Activated CD8-positive, alpha-beta memory T cell treated with anti-CD3 and anti-CD28 coated beads for 36 hours (primary cell): Measurements from ENCODE around the gene CHD2. TPM values are rescaled to one million over a fixed set of nuclear protein-coding genes. Genes with fewer than 3 reads are reported as not detected.

ENCODE experiments used
- CTCF ChIA-PET: fragments of 350-600 bp; sonication (Branson Sonifier 250); formaldehyde crosslinking; loops from one replicate; lab custom pipeline; 2021; ENCODE audit warnings: antibody characterized with exemption; lab: Charles Lee
- POLR2A ChIA-PET: fragments of 350-600 bp; sonication (Branson Sonifier 250); formaldehyde crosslinking; loops from one replicate; lab custom pipeline; 2021; ENCODE audit warnings: antibody characterized with exemption; lab: Charles Lee
- total RNA-seq, 2 experiments: library from RNA; stranded (reverse); gene quantifications; one replicate each; pipeline ENCODE4 v1.2.3, GENCODE V29; 2021

Gene CHD2
- total RNA-seq, 2 experiments from 2014 or later, result 90.6 to 92.3 TPM

DNA sequence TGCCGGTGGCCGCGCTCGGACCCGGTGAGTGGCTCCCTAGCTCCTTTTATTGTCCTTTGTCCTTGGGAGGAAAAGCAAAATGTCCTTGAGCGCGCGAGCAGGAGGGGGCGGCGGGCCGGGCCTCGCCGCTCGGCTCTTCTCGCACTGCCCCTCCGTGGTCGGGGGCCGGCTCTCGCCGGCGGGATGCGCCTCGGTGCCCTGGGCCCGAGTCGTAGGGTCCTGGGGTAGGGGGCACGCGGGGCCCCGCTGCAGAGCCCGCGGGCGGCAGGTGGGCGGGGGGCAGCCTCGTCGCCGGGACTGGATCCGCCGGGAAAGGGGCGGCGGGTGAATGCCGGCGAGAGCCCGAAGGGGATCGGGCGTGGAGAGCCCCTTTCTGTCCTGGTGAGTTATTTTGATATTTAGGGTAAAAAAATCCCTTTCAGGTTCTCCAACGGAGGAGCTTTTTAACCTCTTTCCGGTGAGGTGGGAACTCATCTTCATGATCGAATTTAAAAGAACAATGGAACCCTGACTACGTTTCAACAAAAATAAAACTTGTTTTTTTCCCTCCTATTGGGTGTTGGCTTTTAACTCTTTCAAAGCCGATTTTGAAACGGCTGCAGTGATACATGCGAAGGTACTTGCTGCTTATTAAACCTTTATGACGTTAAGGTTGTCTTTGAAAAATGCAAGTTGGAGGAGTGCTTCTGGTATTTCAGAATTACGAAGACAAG is 16.8 kb upstream of the CHD2 start:
- ChIA-PET CTCF (interaction anchor here (0.9 to 3.6 kb wide), 7 partner anchors 11 to 1423 kb away, joined by 3 to 31 read pairs (median 19); partner anchors contain the start of gene CHD2), POLR2A (interaction anchor here (0.6 to 5.8 kb wide), 15 partner anchors 8 to 97 kb away, joined by 3 to 226 read pairs (median 8); partner anchors contain the start of gene CHD2)

DNA sequence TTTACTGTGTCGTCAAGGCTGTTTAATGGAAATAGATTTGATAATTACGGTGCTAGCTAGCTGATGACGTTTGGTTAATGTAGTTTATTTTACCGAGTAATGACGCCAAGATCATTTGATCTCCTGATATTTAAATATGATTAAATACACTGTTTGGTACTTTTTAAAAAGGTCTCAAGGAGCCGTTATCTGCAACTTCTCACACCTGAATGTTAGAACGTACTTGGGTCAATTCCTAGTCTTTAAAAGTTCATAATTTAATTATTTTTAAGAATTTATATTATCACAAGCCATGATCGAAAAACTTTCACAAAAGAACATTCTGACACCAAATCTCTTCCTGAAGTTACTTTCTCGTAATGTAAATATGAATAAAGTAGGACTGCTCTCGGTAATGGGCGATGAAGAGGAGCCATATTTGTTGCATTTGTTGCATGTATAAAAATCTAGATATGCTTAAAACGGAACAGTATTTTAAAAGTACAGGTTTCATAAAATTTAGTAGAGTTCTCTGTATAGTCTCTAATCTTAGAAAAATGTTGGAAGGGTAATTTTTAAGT is 16.2 kb upstream of the CHD2 start:
- CTCF ChIA-PET, result interaction anchor here (1.3 to 3.6 kb wide), 6 partner anchors 18 to 75 kb away, joined by 6 to 31 read pairs (median 20); partner anchors contain the start of gene CHD2
- POLR2A ChIA-PET, result interaction anchor here (1.9 to 5.8 kb wide), 7 partner anchors 8 to 80 kb away, joined by 5 to 226 read pairs (median 35); partner anchors contain the start of gene CHD2

DNA sequence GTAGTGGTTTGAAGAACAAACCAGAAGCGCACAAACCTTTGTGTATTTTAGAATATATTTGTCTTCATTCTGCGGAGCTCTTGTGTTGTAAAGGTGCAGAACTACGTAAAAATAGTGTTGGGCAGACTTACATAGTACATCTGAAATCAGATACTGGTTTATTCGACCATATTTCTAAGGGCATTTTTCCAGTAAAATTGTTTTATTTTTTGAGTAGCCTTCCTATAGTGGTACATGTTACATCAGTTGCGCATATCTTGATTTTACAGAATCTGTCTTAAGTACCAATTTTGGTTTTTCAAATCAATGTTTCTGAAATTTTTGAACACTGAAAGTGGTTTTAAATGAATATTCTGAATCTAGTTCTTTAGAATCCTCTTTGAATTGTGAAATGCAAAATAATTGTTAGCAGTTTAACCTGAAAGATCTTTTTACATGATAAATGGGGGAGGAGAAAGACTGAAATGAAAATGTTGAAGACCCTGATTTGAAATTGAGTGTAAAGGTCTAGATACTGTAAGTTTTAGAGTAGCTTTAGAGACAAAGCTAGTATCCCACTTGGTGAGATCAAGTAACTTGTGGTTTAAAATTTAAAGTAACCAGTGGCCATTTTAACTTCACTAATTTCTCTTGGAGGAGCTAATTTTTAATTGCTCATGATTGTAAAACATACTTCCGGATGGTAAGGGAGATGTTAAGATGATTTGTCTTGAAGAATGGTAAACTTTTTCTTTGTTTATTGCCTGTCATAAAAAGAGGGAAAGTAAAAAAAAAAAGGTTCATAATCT is 15.5 kb upstream of the CHD2 start:
- ChIA-PET CTCF (interaction anchor here (0.8 to 3.6 kb wide), 7 partner anchors 16 to 75 kb away, joined by 3 to 31 read pairs (median 11); partner anchors contain the start of gene CHD2), POLR2A (interaction anchor here (0.7 to 5.8 kb wide), 6 partner anchors 10 to 87 kb away, joined by 3 to 226 read pairs (median 60); partner anchors contain the start of gene CHD2)

DNA sequence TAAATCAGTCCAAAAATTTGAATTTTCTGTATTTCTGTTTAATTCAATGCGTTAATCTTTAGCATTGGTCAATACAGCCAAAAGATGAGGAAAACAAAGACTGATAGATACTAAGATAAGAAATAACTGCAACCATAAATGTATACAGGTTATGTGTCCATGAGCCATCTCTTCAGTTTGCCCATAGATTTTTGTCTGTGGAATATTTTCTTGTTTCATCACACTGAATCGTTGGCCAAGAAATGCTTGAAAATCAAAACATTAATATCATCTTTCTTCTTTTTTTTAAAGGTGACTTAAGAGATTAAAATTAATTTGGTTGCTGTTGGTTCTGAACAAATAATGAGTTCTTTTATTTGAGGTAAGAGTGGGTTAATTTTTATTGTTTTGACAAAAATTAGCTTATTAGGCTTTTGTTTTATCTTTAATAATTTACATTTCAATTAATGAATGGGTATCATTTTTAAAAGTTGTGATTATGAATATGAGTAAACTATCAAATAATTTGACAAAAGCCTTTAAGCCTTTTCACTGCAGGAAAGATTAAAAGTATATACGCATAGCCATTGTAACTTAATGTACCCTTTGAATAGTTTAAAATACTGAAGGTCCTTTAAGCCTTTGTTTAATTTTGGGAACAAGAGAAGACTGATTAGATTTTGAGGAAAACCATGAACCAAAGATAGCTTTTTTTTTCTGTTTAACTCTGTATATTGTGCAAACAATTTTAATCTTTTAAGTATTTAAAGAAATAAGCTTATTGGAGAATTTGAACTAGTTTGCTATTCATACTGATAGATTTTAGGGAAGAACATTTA is 14.7 kb upstream of the CHD2 start:
- ChIA-PET CTCF (interaction anchor here (0.8 to 3.6 kb wide), 6 partner anchors 15 to 76 kb away, joined by 3 to 23 read pairs (median 8); partner anchors contain the start of gene CHD2), POLR2A (interaction anchor here (0.7 to 5.8 kb wide), 7 partner anchors 9 to 88 kb away, joined by 3 to 226 read pairs (median 35); partner anchors contain the start of gene CHD2)

DNA sequence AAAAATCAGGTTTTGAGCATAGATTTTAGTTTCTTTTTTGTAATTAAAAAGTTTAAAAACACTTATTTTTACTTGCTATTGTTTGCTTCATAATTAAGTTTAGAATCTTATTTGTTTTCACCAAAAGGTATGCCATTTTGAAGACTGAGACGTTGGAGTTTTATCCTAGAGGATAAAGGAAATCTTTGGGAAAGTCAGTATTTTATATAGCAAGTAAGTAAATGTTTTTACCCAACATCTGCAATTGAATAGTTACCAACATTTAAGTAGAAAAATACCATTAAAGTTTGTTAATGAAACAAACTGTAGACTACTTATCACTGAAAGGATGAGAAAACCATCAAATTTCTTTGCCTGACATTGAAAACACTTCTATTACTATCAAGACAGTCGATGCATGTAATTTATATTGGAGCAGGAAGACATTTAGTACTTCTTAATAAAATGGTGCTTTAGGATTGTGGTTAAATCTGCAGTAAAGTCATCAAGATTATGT is 14.0 kb upstream of the CHD2 start:
- CTCF ChIA-PET, result interaction anchor here (2.2 kb wide), 1 partner anchor 77 kb away, joined by 11 read pairs; no protein-coding TSS in a partner anchor
- POLR2A ChIA-PET, result interaction anchor here (0.9 to 5.6 kb wide), 6 partner anchors 9 to 76 kb away, joined by 3 to 226 read pairs (median 48); partner anchors contain the start of gene CHD2

DNA sequence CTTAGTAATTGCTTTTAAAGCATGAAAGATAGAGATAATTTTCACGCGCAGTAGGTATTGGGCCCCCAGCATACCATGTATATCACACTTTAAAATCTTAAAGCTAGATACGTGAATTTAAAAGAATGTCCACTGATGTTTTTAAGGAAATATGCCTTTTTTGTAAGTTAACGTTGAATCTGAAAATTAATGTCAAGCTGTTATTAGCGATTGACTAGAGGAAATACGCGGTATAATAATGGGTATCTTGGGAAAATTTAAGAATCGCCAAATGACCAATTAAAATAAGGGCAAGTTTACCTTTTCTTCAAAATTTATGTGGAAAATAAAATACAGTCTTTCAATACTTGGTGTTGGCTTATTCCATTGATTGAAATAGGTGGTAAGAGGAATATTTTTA is 13.3 kb upstream of the CHD2 start:
- CTCF ChIA-PET, result interaction anchor here (0.9 kb wide), 1 partner anchor 77 kb away, joined by 8 read pairs; no protein-coding TSS in a partner anchor
- POLR2A ChIA-PET, result interaction anchor here (1.0 to 3.7 kb wide), 2 partner anchors 15 to 77 kb away, joined by 7 to 60 read pairs; partner anchors contain the start of gene CHD2

DNA sequence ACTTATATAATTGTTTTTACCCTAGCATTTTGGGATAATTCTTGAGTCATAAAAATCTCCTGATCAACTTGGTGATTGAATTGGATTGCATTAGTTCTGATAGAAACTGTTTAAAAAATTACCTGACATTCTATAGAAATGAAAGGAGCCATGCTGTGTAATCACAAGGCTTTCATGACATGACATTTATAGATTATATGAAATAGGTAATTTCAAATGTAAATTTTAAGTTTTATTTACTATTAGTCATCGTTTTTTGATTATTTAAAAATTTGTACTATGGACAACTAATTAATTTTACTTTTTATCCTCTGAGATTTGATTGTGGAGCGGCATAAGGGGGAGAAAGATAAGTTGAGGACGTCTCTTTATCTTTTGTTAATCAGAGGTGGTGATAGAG is 12.3 kb upstream of the CHD2 start:
- ChIA-PET POLR2A (interaction anchor here (0.6 to 3.7 kb wide), 3 partner anchors 14 to 56 kb away, joined by 6 to 60 read pairs (median 11); partner anchors contain the start of gene CHD2), CTCF (interaction anchor here (0.6 to 2.6 kb wide), 3 partner anchors 12 to 817 kb away, joined by 3 to 9 read pairs (median 3); partner anchors contain the start of gene CHD2)

DNA sequence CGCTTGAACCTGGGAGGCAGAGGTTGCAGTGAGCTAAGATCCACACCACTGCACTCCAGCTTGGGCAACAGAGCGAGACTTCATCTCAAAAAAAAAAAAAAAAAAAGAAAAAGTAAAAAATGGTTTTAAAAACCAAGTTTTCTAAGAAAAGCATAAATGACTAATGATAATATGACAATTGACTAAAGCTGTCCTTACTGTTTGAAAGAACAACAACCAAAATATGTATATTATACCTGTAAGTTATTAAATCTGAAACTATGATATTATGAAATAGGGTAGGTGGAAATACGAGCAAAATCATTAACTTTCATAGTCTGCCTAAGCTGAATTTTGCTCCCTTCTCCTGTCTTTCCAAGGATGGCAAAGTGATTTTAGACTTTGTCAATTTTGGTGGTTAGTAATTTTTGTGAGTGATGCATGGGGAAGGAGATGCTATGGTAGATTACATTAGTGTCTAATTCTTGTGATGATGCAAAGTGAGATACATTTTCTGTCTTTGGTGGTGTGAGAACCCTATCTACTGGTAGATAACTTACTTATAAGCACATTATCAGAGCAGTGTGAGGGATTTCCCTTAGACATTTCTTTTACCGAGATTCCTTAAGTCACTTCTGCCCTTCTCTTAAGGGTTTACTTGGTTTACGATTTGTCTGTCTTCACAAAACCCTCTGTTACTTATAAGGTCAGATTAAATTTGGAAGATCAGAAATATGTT is 10.6 kb upstream of the CHD2 start:
- CTCF ChIA-PET, result interaction anchor here (0.6 to 2.6 kb wide), 5 partner anchors 11 to 80 kb away, joined by 4 to 11 read pairs (median 5); partner anchors contain the start of gene CHD2
- POLR2A ChIA-PET, result interaction anchor here (0.7 to 3.7 kb wide), 6 partner anchors 12 to 81 kb away, joined by 3 to 60 read pairs (median 7); partner anchors contain the start of gene CHD2

DNA sequence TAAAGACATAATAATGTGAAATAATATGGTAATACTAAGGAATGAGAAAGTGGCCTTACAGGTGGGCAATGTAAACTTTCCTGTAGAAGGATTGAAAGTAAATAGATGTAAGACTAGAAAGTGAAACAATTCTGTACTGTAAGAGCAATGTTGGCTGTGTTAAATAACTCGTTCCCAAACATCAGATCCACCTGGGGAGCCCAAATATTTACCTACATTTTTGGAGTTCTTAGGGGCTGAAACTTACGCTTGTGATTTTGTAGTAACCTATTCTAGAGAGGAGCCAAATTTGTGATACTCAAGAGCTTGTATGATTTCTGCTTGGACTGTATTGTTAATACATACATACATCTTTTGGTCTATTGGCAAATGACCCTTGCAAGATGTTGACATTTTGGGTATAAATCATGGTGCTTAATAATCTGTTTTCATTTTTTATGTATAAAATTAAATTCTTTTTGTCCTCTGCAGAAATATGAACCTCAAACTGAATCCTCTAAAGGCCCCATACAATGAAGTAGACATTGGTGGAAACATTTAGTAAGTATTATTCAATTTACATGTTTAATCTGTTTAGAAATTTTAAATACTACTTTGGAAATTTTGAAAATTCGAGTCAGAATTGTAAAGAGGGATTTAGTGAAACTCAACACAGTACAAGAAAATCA is 8.5 kb upstream of the CHD2 start:
- ChIA-PET POLR2A (interaction anchor here (1.2 kb wide), 1 partner anchor 9 kb away, joined by 5 read pairs; no protein-coding TSS in a partner anchor), CTCF (interaction anchor here (1.6 kb wide), 1 partner anchor 26 kb away, joined by 3 read pairs; no protein-coding TSS in a partner anchor)

DNA sequence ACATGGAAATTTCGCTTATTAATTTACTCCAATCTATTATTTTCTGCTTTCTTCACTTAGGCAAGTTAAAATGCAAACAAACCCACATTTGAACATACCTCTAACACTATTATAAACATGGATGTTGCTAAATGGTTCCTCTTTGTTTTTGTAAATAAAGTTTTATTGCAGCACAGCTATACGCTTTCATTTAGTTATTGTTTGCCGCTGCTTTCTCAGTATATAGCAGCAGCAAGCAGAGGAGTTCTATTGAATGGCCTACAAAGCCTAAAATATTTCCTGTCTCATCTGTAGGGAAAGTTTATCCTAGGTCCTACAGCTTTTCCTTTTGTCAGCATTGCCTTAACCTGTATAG is 7.9 kb upstream of the CHD2 start:
- ChIA-PET CTCF (interaction anchor here (1.6 kb wide), 1 partner anchor 26 kb away, joined by 3 read pairs; no protein-coding TSS in a partner anchor), POLR2A (interaction anchor here (1.2 kb wide), 1 partner anchor 9 kb away, joined by 5 read pairs; no protein-coding TSS in a partner anchor)

DNA sequence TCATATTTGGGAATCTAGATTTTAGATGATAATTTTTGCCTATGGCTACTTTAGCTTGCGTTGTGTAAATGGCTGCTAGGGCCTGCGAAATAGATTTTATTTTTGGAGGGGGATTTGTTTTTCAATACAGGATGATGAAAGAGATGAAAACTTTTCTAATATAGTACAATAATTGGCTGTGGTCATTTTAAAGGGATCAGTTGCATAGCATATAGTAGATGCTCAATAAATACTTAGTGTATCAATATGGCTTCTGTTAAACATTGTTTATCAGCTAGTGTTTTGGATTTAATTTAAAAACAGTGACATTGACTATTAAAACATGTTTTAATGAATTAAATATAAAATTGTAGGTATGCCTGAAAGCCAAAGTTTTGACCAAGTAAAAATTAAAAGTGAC is 6.9 kb upstream of the CHD2 start:
- ChIA-PET CTCF (interaction anchor here (1.4 to 1.6 kb wide), 2 partner anchors 11 to 25 kb away, joined by 3 read pairs; no protein-coding TSS in a partner anchor), POLR2A (interaction anchor here (1.1 to 2.0 kb wide), 2 partner anchors 14 to 23 kb away, joined by 3 to 26 read pairs; no protein-coding TSS in a partner anchor)

DNA sequence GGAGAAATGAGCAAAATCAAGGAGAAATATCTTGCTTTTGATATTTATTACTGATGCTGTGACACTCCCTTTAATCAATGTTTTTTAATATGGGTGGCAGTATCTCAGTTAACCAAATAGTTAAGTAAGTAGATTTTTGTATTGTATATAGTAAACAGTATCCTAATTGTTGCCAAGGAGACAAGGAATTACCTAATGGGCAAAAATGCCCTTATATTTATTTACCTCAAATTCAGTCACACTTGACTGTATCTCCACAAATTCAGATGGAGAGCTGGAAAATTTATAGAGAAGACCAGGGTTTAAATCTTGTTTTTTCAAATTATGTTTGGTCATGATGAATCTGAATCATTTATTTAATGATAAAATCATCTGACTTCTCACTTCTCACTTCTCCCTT is 3.6 kb upstream of the CHD2 start:
- ChIA-PET POLR2A (interaction anchor here (0.8 to 1.6 kb wide), 2 partner anchors 14 to 59 kb away, joined by 4 read pairs; no protein-coding TSS in a partner anchor), CTCF (no interaction called here)

DNA sequence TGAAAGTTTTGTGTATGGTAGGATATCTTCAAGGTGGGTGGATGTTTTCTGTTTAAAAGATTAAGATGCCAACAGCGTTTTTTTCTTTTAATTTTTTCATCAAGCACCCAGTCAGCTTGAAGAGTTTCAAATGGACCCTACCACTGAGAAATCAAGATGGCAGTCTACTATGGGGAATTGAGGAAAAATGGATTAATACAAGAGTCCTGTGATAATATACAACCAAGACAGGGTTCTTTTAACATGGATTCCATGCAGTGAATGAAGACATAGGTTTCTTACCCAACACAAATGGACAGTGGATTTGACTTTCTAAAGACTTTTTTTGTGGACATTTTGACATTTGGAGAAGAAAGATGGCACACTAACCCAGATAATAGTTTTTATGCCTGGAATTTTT is 2.5 kb upstream of the CHD2 start:
- ChIA-PET CTCF (interaction anchor here (0.7 kb wide), 1 partner anchor 88 kb away, joined by 4 read pairs; no protein-coding TSS in a partner anchor), POLR2A (interaction anchor here (0.6 to 0.7 kb wide), 3 partner anchors 18 to 90 kb away, joined by 3 to 4 read pairs (median 3); no protein-coding TSS in a partner anchor)

DNA sequence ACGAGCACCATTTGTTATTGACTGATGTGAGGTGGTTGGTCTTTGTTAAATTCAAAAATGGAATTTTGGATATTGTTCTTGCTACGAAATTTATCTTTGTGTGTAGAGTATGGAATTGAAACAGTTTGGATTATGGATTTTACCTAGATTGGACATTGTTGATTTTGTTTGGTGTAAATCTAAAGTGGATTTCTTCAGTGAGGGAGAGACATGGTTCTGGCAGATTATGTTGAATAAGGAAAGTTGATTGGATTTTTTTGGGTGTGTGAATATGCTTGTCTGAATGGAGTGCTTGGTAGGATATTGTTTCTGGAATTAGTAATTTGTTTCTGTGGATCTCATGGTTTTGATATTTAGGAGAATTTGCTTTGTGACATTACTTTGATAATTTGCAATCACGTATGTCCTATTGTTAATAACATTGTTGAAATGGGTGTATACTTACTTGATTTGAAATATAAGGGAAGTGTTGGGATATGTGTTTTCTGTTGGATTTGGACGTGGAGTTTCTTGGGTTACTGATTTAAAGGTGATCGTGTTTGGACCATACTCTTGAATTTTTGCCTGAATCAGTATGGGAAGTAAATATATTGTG is 1.0 kb upstream of the CHD2 start:
- POLR2A ChIA-PET, result interaction anchor here (0.9 to 10.1 kb wide), 6 partner anchors 8 to 16 kb away, joined by 3 to 226 read pairs (median 4); no protein-coding TSS in a partner anchor
- CTCF ChIA-PET, result interaction anchor here (1.2 to 4.7 kb wide), 4 partner anchors 11 to 91 kb away, joined by 5 to 31 read pairs (median 8); no protein-coding TSS in a partner anchor

DNA sequence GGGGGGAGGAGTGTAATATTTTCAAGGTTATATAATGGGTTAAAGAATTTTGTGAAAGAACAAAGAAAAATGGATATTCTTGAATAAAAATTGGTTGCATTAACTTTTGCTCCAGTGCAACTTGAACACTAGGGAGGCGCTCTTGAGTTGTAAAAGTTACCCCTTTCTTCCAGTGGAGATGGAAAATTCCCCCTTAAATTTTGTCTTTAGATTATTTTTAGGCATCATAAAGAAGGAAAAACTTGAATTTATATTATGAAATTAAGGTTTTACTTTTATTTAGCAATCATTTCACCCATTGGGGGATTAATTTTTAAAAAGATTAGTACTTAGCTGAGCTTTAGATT is 550 bp upstream of the CHD2 start:
- CTCF ChIA-PET, result interaction anchor here (1.2 to 4.7 kb wide), 4 partner anchors 11 to 91 kb away, joined by 5 to 31 read pairs (median 8); no protein-coding TSS in a partner anchor
- POLR2A ChIA-PET, result interaction anchor here (0.9 to 10.1 kb wide), 8 partner anchors 9 to 90 kb away, joined by 3 to 226 read pairs (median 4); no protein-coding TSS in a partner anchor
